SK-N-SH treated with all-trans-retinoic acid at 6 μM for 48 hours (cell line): ENCODE results near the gene SIK3.

Source experiments
- ISL1 ChIP-seq: fragments of 250-450 bp; sonication (Bioruptor Pico); IDR thresholded peaks from 2 replicates; pipeline ENCODE4 v2.1.2; 2022; ENCODE audit warnings: mild to moderate bottlenecking, moderate library complexity
- ZC3H10 ChIP-seq: fragments of 250-450 bp; sonication (Bioruptor Pico); IDR thresholded peaks from 2 replicates; pipeline ENCODE4 v1.5.1; 2021; ENCODE audit warnings: mild to moderate bottlenecking, moderate library complexity
- ZNF565 ChIP-seq: fragments of 450-650 bp; formaldehyde crosslinking; conservative IDR thresholded peaks from 2 replicates; pipeline ENCODE4 v1.5.0; 2020; ENCODE audit warnings: low read depth, mild to moderate bottlenecking, moderate library complexity
- TF ChIP-seq, protein P1 (sequence below): fragments of 250-450 bp; sonication (Bioruptor Pico); IDR thresholded peaks from 2 replicates; pipeline ENCODE4 v1.8.0; 2020; ENCODE audit warnings: mild to moderate bottlenecking, moderate library complexity, borderline replicate concordance

DNA sequence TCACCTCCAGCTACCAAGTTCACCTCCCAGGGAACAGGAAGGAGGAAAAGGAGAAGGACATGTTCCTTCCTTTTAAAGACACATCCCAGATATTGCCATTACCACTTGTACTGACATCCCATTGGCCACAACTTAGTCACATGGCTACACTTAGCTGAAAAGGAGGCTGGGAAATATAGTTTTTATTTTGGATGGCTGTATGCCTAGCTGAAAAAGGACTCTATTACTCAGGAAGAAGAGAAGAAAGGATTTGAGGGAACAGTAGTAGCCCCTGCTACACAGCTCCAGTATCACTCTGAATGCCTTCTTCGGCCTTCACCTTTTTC lies 304.5 kb downstream of the SIK3 start:
- TF ChIP-seq ZNF565 (CRISPR knock-in tag), result no peak
- TF ChIP-seq, protein P1, sequence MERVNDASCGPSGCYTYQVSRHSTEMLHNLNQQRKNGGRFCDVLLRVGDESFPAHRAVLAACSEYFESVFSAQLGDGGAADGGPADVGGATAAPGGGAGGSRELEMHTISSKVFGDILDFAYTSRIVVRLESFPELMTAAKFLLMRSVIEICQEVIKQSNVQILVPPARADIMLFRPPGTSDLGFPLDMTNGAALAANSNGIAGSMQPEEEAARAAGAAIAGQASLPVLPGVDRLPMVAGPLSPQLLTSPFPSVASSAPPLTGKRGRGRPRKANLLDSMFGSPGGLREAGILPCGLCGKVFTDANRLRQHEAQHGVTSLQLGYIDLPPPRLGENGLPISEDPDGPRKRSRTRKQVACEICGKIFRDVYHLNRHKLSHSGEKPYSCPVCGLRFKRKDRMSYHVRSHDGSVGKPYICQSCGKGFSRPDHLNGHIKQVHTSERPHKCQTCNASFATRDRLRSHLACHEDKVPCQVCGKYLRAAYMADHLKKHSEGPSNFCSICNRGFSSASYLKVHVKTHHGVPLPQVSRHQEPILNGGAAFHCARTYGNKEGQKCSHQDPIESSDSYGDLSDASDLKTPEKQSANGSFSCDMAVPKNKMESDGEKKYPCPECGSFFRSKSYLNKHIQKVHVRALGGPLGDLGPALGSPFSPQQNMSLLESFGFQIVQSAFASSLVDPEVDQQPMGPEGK, result no peak
- TF ChIP-seq ISL1 (CRISPR knock-in tag), result no peak
- no peak for TF ChIP-seq ZC3H10 (CRISPR knock-in tag)
